ENCODE results near the gene SHTN1. TPM values are rescaled to one million over a fixed set of nuclear protein-coding genes. Genes with fewer than 3 reads are reported as not detected.

The SHTN1 gene
- total RNA-seq, 1 donor from 2014 or later = not detected

DNA sequence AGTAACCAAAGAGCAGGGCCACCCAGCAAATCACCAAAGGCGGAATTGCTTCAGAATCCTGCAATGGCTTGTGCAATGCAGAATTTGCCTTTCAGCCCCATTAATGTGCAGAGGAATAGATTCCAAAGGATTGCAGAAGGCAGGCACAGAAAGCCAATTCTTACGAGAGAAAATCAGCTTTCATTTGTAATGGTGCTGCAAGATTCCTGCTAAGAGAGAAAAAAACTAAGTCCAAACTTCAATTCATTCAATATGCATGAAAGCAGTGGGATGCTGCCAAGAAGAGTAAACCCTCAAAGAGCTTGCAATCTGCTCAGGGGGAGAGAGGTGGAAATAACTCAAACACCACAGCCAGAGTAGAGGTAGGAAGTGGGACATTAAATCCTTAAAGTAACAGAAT is 85.3 kb downstream of the SHTN1 start:
- intact Hi-C loops (cut with micrococcal nuclease) = no loop called here

DNA sequence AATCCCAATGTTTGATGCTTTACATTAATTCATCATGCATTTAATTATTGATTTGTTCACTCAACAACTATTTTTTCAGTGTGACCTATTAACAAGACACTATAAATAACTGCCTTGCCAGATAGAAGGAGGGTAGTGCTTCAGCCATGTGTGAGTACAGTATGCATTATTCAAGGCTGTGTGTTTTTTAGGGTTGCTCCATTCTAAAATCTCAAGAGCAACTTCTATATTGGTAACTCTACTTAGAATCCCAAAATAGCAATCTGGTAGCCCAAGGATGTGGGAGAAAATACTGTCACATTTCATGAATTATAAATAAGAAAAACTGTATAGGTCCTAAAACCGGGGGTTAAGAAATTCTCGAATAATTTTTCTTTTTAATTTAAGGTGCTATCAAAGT is 85.8 kb downstream of the SHTN1 start:
- ChIA-PET POLR2A (no interaction called here), CTCF (no interaction called here)
- ATAC-seq (ENCODE audit: low read depth) (no peak), DNase-seq (no peak)
- H3K27ac Mint-ChIP-seq = no peak overlapping the region
- TF ChIP-seq, protein P1, sequence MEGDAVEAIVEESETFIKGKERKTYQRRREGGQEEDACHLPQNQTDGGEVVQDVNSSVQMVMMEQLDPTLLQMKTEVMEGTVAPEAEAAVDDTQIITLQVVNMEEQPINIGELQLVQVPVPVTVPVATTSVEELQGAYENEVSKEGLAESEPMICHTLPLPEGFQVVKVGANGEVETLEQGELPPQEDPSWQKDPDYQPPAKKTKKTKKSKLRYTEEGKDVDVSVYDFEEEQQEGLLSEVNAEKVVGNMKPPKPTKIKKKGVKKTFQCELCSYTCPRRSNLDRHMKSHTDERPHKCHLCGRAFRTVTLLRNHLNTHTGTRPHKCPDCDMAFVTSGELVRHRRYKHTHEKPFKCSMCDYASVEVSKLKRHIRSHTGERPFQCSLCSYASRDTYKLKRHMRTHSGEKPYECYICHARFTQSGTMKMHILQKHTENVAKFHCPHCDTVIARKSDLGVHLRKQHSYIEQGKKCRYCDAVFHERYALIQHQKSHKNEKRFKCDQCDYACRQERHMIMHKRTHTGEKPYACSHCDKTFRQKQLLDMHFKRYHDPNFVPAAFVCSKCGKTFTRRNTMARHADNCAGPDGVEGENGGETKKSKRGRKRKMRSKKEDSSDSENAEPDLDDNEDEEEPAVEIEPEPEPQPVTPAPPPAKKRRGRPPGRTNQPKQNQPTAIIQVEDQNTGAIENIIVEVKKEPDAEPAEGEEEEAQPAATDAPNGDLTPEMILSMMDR (IDR thresholded peaks at IDR 0.05) = no peak
- no peaks in the 10 kb centered on the region for H3K9me3 Mint-ChIP-seq
- H3K27me3 Mint-ChIP-seq = no peaks in the 10 kb centered on the region
- H3K4me3 Mint-ChIP-seq = no peak overlapping the region
- H3K4me1 Mint-ChIP-seq = no peaks in the 10 kb centered on the region
- H3K36me3 Mint-ChIP-seq (ENCODE audit: low read depth) = no peaks in the 10 kb centered on the region
- intact Hi-C loops (cut with micrococcal nuclease) = no loop called here

More for the DNA sequence above, 85.3 kb downstream of the SHTN1 start:
- Mint-ChIP-seq H3K4me3 (no peak overlapping the region), H3K4me1 (no peaks in the 10 kb centered on the region), H3K27ac (no peak overlapping the region), H3K36me3 (ENCODE audit: low read depth) (no peaks in the 10 kb centered on the region), H3K9me3 (no peaks in the 10 kb centered on the region), H3K27me3 (no peaks in the 10 kb centered on the region)
- TF ChIP-seq, protein P1 (IDR thresholded peaks at IDR 0.05) = no peak
- CTCF ChIA-PET = no interaction called here
- POLR2A ChIA-PET = no interaction called here
- DNase-seq (no peak), ATAC-seq (ENCODE audit: low read depth) (no peak)

DNA sequence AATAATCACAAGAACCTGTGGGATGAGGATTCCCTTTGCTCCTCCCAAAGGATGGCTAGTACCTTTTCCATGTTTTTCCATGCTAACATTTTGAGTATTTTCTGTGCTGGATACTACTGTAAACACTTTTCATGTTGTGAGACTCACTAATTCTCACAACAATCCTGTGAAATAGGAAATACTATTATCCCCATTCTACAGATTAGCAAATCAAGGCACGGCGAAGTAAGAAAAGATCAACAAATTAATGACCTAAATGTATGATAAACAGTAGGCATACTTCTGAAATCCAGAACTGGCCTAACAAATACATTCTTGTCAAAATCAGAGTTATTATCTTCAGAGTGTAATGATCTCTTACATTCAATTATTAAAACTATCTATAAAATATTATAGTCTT is 86.4 kb downstream of the SHTN1 start:
- DNase-seq = no peak
- intact Hi-C loops (cut with micrococcal nuclease) = no loop called here
- ATAC-seq (ENCODE audit: low read depth) = no peak
- TF ChIP-seq, protein P1 (IDR thresholded peaks at IDR 0.05) = no peak
- Mint-ChIP-seq H3K9me3 (no peaks in the 10 kb centered on the region), H3K27ac (no peak overlapping the region), H3K4me1 (no peaks in the 10 kb centered on the region), H3K4me3 (no peak overlapping the region), H3K36me3 (ENCODE audit: low read depth) (no peaks in the 10 kb centered on the region), H3K27me3 (no peaks in the 10 kb centered on the region)
- ChIA-PET POLR2A (no interaction called here), CTCF (interaction anchor here (0.7 kb wide), 1 partner anchor 13 kb away, joined by 3 read pairs; no protein-coding TSS in a partner anchor)

DNA sequence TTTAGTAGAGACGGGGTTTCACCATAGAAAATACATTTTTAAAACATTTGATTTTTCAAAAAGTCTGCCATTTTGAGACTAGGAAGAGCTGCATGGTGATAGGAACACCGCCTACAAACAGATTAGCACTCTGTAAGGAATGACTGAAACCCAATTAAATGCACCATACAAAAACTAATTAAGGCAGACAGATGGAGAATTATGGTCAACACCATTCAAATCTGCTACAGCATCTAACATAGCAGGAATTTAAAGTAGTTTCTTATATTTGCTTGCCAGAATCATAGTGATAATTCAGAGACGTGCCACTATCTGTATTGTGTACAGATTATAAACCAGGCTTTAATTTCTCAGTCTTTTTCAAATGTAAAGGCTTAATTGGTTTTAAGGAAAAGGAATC is 87.5 kb downstream of the SHTN1 start:
- no peaks in the 10 kb centered on the region for H3K27me3 Mint-ChIP-seq
- TF ChIP-seq, protein P1 (IDR thresholded peaks at IDR 0.05) = no peak
- intact Hi-C loops (cut with micrococcal nuclease) = no loop called here
- no peak overlapping the region for H3K27ac Mint-ChIP-seq
- H3K4me3 Mint-ChIP-seq = no peak overlapping the region
- no peaks in the 10 kb centered on the region for H3K4me1 Mint-ChIP-seq
- no peaks in the 10 kb centered on the region for H3K36me3 Mint-ChIP-seq (ENCODE audit: low read depth)
- DNase-seq = no peak
- H3K9me3 Mint-ChIP-seq = no peaks in the 10 kb centered on the region
- POLR2A ChIA-PET = no interaction called here
- ATAC-seq (ENCODE audit: low read depth) = no peak
- CTCF ChIA-PET = no interaction called here

DNA sequence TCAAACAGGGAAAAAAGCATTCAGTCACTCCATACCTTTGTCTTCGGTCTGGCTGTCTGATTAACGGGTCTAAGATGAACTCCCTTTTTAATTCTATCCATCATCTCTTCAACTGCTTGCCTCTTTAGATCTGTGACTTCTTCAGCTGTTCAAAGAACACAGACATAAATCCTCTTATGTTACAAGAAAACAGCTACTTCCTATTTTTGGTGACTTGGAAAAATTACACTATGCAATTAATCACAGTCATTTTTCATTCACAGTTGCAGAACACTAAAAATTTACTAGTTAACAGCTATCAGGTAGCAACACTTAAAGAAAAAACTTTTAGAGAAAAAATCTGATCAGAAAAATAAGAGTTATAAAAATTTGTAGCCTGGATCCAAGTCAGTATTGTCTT is 89.6 kb downstream of the SHTN1 start:
- ChIA-PET CTCF (no interaction called here), POLR2A (no interaction called here)
- DNase-seq (no peak), ATAC-seq (ENCODE audit: low read depth) (no peak)
- Mint-ChIP-seq H3K4me1 (no peaks in the 10 kb centered on the region), H3K9me3 (no peaks in the 10 kb centered on the region), H3K27me3 (no peaks in the 10 kb centered on the region), H3K4me3 (no peak overlapping the region), H3K36me3 (ENCODE audit: low read depth) (no peaks in the 10 kb centered on the region), H3K27ac (no peak overlapping the region)
- TF ChIP-seq, protein P1 (IDR thresholded peaks at IDR 0.05) = no peak
- intact Hi-C loops (cut with micrococcal nuclease) = no loop called here
